Stimulated activated CD8-positive, alpha-beta memory T cell treated with anti-CD3 and anti-CD28 coated beads, Interleukin-4, amount 100 ng/mL, for 1 hour (primary cell): ENCODE results near the gene OR7G2.

ENCODE experiments used
- DNase-seq, 2 donors: peaks; one replicate each; pipeline ENCODE4 v3.0.0-alpha.2; 2020; ENCODE audit warnings: low read depth in 2 of 2, low spot score in 1 of 2

The OR7G2 gene

DNA sequence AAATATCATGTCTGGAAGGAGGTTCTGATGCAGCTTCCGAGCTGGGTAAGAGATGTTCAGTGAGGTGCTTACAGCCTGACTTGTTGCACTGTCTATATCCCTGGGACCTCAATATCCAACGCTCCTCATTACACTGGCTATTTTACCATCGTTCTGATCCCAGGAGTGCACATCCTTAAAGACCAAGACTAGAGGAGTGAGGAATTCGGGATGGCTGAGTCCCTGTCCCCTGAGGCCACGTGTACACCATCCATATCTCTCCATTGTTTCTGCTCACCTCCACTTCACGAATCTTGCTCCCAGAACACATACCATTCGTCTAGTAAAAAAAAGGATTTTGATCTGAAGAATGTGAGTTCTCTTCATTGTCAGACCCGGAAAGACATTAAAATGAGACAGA lies at the start of gene OR7G2:
TSS of gene OR7G2 (minus strand) at position 101 of the 400 bp plus-strand sequence. CDS start 4,232 bp downstream, outside the sequence.
- DNase-seq, result no peak

GRCh38 chr19:9156304-9156703 lies 49.0 kb upstream of the OR7G2 start:
- DNase-seq, result no peak

DNA sequence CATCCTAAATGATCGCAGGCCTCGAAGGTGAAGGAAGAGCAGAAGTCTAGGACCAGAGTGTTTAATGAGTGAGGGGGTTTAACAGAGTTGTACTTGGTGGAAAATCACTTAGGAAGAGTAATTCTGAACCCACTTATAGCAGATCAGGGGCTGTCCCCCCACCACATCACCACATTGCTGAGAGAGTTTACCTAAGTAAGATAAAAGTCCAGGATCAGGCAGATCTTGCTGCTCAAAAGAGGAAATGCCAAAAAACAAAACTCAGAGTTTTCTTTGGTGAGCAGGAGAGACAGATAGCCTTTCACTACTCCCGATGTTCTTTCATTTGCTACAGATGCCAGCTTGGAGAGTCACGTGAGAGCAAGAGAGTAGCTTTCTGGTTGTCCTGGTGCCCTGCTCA lies 48.3 kb upstream of the OR7G2 start:
- DNase-seq, result no peak

DNA sequence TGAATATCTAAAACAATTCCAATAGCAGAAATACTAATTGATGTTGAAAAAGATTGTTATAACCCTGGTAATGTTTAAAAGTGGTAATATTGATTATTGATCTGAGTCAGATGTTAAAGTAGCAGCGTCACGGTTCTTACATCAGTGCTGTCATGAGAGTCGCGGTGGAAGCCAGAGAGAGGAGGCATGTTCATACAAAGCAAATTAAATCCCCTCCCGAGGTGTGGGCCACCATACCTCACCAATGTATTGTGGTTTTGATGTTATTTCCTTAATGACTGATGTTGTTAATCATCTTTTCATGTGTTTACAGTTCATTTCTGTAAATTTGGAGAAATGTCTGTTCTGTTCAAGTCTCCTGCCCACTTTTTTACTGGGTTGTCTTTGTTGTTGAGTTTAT lies 44.1 kb upstream of the OR7G2 start:
- no peak for DNase-seq

DNA sequence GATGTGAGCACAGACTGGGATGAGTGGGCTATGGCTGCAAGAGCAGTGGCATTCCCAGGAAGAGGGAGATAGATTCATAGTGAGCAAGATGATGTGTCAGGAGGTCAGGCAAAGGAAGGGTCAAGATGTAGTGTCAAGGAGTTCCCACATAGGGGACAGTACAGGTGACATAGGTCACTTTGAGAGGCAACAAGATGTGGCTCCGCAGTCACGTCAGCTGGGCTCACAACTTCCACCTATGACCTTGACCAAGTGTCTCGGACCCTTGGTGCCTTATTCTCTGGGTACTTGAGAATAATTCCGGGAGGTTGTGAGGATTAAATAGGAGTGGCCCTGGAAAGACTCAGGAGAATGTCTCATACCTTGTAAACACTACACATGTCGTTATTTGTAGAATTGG lies 43.4 kb upstream of the OR7G2 start:
- DNase-seq, result no peak

- DNase-seq, result no peak
Observed at GRCh38 chr19:9149997-9150396, 42.7 kb upstream of the OR7G2 start.

DNA sequence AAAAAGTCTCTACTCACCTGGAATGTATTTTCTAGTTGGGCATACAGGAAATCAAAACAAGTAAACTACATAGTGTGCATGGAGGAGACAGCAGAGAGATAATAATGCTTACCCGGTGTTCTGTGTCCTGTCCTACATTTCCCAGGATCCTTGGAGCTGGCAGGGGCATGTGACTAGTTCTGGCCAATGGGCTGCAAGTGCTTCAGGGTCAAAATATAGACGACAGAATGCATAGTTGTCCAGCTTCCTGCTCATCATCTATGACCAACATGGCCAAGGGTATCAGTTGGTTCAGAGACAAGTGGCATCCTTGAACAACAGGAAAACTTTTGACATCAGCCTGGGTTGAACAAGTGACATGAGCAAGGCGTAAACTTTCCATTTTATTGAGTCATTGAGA lies 41.4 kb upstream of the OR7G2 start:
- DNase-seq, result no peak

DNA sequence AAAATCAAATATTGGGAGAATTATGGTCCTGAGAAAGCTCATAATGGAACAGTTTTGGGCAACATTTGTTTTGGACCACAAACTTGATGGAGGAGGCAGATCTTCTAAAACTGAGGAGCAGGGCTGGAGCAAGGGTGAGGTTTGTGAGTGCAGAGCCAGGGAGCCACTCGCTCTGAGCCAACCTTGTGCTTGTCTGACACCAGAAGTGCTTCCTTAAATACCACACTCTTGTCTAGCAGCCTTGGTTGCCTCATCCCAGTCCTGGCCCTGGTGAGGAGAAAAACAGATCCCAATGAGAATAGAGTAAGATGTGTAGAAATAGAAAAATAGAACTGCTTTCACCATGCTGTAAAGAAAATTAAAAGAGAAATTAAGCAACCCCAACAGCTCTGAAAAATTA lies 39.6 kb upstream of the OR7G2 start:
- no peak for DNase-seq

GRCh38 chr19:9144920-9145319 lies 37.6 kb upstream of the OR7G2 start:
- DNase-seq, result no peak

DNA sequence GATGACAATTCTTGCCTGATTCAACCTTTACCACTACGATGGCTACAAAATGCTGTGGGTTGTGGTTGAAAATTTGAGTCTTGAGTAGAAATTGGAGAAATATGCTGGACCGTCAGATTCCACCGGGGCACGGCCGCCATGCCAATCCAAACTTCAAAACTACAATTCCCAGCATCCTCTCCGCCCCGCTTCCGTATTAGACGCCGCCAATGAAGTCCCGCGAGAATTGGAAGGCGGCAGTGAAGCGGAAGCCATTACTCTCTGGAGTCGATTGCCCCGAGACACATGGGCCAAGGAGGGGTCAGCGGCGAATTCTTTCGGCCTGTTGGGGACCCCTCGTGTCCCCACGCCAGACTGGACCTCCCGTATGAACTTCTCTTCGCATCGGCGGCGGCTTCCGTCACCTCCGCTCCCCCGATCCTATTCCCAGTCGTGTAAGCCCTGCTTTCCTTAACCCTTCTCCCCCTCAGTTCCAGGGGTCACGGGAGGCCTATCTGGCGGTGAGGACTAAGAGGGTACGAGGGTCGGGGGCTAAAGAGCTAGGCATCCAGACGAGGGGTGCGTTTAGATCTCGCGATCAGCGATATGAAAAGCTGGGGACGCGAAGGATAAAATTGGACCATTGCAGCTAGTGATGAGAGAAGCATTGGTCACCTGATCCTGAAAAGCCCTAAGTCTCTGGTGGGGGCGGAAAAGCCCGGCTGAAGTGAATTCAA lies 33.0 kb upstream of the OR7G2 start, which contains the start of gene ZNF317:
TSS of gene ZNF317 (plus strand) at position 239 of the 716 bp plus-strand sequence. CDS start 15,620 bp downstream, outside the sequence.
- DNase-seq, result peak; percentile 61 to 79

DNA sequence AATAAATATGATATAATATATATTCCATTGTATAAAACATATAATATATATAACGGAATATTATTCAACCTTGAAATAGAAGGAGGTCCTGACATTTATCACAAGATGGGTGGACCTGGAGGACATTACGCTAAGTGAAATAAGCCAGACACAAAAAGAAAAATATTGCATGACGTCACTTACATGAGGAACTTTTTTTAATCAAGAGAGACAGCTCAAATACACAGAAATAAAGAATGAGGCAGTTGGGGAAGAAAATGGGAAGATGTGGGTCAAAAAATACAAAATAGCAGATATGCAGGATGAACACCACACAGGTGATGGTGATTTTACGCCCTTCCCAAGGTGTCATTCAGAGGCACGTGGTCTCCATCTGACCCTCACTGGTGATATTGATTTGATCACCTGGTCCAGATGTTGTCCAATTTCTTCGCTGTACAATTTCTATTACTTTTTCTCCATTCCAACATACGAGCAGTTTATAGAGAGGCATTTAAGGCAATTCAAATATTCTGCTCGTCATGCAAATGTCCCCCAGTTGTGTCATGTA lies 32.4 kb upstream of the OR7G2 start:
- DNase-seq, result no peak

DNA sequence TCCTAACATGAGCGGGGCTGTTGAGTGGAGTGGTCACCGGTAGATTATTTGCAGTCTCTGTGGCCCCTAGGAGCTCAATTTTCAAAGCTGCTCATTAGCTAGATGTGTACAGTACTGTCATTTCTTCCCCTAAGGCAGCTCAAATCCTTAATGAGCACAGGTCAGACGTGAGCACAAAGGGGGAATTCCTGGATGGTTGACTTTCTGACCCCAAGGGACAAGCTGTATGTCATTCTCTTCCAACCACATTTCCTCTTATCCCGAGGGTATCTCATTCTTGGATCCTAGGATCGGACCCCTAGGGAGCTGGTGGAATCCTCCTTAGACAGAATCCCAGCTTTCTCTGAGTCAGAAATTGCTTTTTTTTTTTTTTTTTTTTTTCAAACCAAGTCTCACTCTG lies 25.1 kb upstream of the OR7G2 start:
- no peak for DNase-seq

DNA sequence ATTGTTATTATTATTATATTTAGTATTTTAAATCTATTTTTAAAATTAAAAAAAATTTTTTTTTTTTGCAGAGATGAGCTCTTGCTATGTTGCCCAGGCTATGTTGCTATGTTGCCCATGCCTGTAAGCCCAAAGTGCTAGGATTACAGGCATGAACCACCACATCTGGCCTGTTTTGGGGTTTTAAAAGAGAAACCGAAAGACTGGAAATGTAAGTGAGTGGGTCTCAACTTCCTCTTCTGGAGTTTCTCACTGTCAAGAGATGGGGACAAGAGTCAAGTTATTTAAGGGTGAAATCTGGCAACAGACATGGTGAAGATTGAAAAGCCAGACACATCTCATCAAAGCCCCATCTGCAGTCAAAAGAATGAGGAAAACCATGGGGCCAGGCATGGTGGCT lies 23.7 kb upstream of the OR7G2 start:
- no peak for DNase-seq

GRCh38 chr19:9128171-9128570 lies 20.9 kb upstream of the OR7G2 start:
- DNase-seq, result no peak

DNA sequence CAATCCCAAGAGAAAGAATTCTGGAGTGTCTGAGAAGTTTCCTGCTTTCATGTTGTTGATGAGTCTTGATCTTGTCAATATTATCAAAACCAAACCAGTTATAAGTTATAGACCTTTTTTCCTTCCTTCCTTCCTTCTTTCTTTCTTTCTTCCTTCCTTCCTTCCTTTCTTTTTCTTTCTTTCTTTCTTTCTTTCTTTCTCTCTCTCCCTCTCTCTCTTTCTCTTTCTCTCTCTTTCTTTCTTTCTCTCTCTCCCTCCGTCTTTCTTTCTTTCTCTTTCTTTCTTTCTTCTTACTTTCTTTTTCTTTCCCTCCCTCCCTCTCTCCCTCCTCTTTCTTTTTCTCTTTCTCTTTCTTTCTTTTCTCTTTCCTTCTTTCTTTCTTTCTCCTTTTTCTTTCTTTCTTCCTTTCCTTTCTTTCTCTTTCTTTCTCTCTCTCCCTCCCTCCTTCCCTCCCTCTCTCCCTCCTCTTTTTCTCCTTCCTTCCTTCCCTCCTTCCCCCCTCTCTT lies 19.7 kb upstream of the OR7G2 start, which contains the start of gene OR7G3:
TSS of gene OR7G3 (minus strand) at position 51 of the 506 bp plus-strand sequence. CDS start at position 51, 0 bp downstream.
- DNase-seq, result no peak

DNA sequence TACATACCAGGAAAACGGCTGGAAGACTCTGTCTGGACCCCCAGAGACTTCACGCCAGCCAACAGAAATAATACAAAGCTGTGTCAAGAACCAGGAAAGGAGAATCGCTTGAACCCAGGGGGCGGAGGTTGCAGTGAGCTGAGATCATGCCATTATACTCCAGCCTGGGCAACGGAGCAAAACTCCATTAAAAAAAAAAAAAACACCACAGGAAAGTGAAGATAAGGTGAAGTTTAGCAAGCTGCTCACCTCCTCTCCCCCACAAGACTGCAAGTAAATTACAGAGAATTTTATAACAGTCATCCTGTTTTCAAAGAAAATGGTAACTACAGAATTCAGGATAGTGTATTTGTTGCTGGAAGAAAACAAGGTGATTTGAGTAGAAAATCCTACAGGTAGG lies 9.3 kb upstream of the OR7G2 start:
- no peak for DNase-seq

DNA sequence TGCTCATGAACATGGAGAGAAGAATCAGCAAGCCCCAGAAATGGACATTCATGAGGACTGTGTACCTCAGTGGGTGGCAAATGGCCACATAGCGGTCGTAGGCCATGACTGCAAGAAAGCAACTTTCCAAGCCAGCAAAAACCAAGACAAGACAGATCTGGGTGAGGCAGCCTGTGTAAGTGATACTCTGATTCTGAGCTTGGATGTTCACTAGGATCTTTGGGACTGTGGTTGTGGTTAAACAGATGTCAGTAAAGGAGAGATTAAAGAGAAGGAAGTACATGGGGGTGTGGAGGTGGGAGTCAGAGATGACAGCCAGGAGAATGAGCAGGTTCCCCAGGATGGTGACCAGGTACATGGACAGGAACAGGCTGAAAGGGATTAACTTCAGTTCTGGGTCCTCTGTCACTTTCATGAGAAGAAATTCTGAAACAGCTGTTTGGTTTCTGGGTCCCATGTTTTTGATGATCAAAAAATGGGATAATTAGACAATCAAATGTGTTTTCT lies 8.1 kb upstream of the OR7G2 start, which contains the start of gene OR7G1:
TSS of gene OR7G1 (minus strand) at position 457 of the 507 bp plus-strand sequence. CDS start at position 457, 0 bp downstream.
- DNase-seq, result no peak

DNA sequence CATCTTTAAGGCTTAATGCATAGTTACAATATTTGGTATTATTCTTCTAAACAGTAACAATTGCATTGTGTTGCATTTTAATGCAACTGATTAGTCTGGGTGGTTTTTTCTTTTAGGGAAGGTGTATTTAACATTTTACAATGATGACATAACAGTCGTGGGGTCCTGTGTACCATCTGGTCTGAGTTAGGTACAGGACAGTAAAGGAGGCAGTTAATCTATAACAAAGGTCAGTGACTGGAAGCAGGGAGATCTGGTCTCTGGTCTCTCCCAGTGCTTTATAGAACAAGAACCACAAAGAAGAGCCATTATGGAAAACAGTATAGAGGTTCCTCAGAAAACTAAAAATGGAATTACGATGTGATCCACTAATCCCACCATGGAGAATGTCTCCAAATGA lies 2.7 kb upstream of the OR7G2 start:
- no peak for DNase-seq

DNA sequence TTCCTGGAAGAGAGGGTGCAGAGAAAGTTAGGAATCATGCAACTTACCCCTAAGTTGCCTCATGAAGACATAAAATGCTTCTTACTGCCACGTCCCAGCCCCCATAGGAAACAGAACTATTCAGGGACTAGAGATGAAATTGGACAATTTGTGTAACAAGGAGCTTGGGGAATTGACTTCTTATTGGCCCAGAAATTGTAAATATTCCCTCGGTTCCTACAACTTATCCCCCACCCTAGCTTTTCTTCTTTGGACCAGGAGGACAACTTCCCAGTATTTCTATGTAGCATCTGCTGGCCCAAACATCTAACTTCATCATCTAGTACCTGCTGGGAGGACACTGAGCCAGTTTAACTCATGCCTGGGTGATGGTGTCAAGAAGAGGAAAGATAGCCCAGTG lies 20.5 kb downstream of the OR7G2 start, which contains the start of gene OR1M1:
TSS of gene OR1M1 (plus strand) at position 301 of the 400 bp plus-strand sequence. CDS start 6,184 bp downstream, outside the sequence.
- DNase-seq, result no peak

- no peak for DNase-seq
Observed at GRCh38 chr19:9078651-9079050, 28.6 kb downstream of the OR7G2 start.

GRCh38 chr19:9076901-9077300 lies 30.4 kb downstream of the OR7G2 start:
- no peak for DNase-seq
